Measurements from ENCODE around the gene DCUN1D3.

DNA sequence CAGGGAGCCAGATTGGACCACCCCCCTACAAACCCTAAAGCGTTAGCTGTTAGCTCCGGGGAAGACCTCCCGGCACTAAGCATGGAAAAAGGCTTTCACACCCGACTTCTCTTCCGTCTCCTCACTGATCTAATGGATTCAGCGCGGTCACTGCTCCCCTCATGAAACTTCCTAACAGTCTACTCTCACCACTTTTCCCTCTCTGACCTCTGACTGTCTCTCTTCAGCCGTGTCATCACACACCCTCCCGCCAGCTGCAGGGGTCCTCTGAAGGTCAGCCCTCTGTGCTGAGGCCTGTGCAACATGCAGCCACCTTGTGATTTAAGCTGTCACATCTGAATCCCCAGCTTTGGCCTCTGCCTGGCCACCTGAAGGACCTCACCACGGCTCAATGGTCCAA lies 16.1 kb upstream of the DCUN1D3 start:
- TF ChIP-seq CTCF (IDR thresholded peaks at IDR 0.05; ENCODE audit: extremely low read depth in 1 of 2, insufficient read depth in 1 of 2, low read depth in 1 of 2, low read length in 2 of 2): no peak
- TF ChIP-seq, protein P1, sequence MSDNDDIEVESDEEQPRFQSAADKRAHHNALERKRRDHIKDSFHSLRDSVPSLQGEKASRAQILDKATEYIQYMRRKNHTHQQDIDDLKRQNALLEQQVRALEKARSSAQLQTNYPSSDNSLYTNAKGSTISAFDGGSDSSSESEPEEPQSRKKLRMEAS (IDR thresholded peaks at IDR 0.05; ENCODE audit: insufficient read depth, insufficient read length): no peak
- no peak for TF ChIP-seq GATA2 (IDR thresholded peaks at IDR 0.05; ENCODE audit: insufficient read depth, insufficient read length, low read depth, low read length)

All from endothelial cell of umbilical vein (primary cell).